ENCODE data around the gene SENP5. TPM values are rescaled to one million over a fixed set of nuclear protein-coding genes. Genes with fewer than 3 reads are reported as not detected.
"Not testable (repeated sequence)": the region's sequence is repeated elsewhere in the genome, so short reads cannot be mapped to it uniquely, and the experiment has no call there.

The SENP5 gene
- total and polyA plus RNA-seq, 9 of the 15 experiments (the other 6 are each of a cell fraction or from before 2014, with no cell fraction given), result 18.3 to 59.7 (median 35.8) TPM

DNA sequence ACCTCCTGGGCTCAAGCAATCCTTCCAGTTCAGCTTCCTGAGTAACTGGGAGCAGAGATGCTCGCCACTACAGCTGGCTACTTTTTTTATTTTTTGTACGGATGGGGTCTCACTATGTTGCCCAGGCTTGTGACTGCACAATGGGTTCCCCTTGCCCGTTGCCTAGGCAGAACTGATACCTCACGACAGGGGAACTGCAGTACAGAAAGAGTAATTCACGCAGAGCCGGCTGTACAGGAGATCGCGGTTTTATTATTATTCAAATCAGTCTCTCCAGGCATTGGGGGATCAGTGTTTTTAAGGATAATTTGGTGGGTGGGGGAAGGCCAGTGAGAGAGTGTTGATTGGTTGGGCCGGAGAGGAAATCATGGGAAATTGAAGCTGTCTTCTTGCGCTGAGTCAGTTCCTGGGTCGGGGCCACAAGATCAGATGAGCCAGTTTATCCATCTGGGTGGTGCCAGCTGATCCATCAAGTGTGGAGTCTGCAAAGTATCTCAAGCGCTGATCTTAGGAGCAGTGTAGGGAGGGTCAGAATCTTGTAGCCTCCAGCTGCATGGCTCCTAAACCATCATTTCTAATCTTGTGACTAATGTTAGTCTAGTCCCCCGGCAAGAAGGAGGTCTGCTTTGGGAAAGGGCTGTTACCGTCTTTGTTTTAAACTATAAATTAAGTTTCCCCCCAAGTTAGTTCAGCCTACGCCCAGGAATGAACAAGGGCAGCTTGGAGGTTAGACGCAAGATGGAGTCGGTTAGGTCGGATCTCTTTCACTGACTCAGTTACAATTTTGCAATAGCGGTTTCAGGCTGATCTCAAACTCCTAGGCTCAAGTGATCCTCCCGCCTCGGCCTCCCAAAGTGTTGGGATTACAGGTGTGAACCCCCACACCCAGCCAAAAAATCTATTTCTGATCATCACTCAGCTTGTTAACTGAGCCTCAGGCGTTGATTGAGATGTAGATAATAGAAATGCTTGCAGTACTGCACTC is 23.2 kb upstream of the SENP5 start (continued):
- TF ChIP-seq ZNF583 (CRISPR knock-in tag; IDR thresholded peaks at IDR 0.05) (0 out of 2 replicates have a peak, but pooled peaks have one; percentile 36), ZNF311 (CRISPR knock-in tag; IDR thresholded peaks at IDR 0.05) (0 out of 2 replicates have a peak, but pooled peaks have one; percentile 56), ZNF589 (CRISPR knock-in tag; IDR thresholded peaks at IDR 0.05; ENCODE audit: low read depth) (0 out of 2 replicates have a peak, but pooled peaks have one; percentile 34), HDAC8 (tag; IDR thresholded peaks at IDR 0.05) (0 out of 2 replicates have a peak, but pooled peaks have one; percentile 29), E2F3 (CRISPR knock-in tag; IDR thresholded peaks at IDR 0.05) (0 out of 2 replicates have a peak, but pooled peaks have one; percentile 25), ZBTB17 (CRISPR knock-in tag; IDR thresholded peaks at IDR 0.05) (0 out of 2 replicates have a peak, but pooled peaks have one; percentile 19), ZNF79 (CRISPR knock-in tag; IDR thresholded peaks at IDR 0.05; ENCODE audit: low read depth) (peak; percentile 50; the same call in 1 of the 2 replicates), PTRF (tag; IDR thresholded peaks at IDR 0.05) (peak; percentile 56; the same call in 1 of the 2 replicates), C11orf30 (IDR thresholded peaks at IDR 0.05; ENCODE audit: low read depth) (0 out of 2 replicates have a peak, but pooled peaks have one; percentile 31), NFIC (IDR thresholded peaks at IDR 0.05) (peak; percentile 7; the same call in 1 of the 2 replicates), KLF6 (CRISPR knock-in tag; IDR thresholded peaks at IDR 0.05; ENCODE audit: borderline replicate concordance) (peak; percentile 44; the same call in 1 of the 2 replicates), DACH1 (IDR thresholded peaks at IDR 0.05; ENCODE audit: partially characterized antibody) (peak; percentile 86), CC2D1A (IDR thresholded peaks at IDR 0.05) (peak; percentile 42; the same call in 1 of the 2 replicates), BCOR (IDR thresholded peaks at IDR 0.05) (peak; percentile 86), TOE1 (IDR thresholded peaks at IDR 0.05; ENCODE audit: borderline replicate concordance) (0 out of 2 replicates have a peak, but pooled peaks have one; percentile 20), KDM1A (IDR thresholded peaks at IDR 0.05) (peak; percentile 60 to 62; a peak in 2 of 4 replicates), HDAC2 (IDR thresholded peaks at IDR 0.05) (peak; percentile 46; the same call in 1 of the 2 replicates), ELF4 (CRISPR knock-in tag; IDR thresholded peaks at IDR 0.05) (0 out of 2 replicates have a peak, but pooled peaks have one; percentile 57), RBM25 (IDR thresholded peaks at IDR 0.05; ENCODE audit: low read depth, low read length, severe bottlenecking) (peak; percentile 62), NFE2 (IDR thresholded peaks at IDR 0.05; ENCODE audit: low read depth) (0 out of 2 replicates have a peak, but pooled peaks have one; percentile 25), JUND (tag; IDR thresholded peaks at IDR 0.05; ENCODE audit: borderline replicate concordance, low read depth, low read length) (0 out of 3 replicates have a peak, but pooled peaks have one; percentile 4)
- TF ChIP-seq, protein P1, sequence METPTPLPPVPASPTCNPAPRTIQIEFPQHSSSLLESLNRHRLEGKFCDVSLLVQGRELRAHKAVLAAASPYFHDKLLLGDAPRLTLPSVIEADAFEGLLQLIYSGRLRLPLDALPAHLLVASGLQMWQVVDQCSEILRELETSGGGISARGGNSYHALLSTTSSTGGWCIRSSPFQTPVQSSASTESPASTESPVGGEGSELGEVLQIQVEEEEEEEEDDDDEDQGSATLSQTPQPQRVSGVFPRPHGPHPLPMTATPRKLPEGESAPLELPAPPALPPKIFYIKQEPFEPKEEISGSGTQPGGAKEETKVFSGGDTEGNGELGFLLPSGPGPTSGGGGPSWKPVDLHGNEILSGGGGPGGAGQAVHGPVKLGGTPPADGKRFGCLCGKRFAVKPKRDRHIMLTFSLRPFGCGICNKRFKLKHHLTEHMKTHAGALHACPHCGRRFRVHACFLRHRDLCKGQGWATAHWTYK (CRISPR knock-in tag; IDR thresholded peaks at IDR 0.05), result 0 out of 2 replicates have a peak, but pooled peaks have one; percentile 57
- TF ChIP-seq, protein P2, sequence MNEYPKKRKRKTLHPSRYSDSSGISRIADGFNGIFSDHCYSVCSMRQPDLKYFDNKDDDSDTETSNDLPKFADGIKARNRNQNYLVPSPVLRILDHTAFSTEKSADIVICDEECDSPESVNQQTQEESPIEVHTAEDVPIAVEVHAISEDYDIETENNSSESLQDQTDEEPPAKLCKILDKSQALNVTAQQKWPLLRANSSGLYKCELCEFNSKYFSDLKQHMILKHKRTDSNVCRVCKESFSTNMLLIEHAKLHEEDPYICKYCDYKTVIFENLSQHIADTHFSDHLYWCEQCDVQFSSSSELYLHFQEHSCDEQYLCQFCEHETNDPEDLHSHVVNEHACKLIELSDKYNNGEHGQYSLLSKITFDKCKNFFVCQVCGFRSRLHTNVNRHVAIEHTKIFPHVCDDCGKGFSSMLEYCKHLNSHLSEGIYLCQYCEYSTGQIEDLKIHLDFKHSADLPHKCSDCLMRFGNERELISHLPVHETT (CRISPR knock-in tag; conservative IDR thresholded peaks at IDR 0.05 in 1 of 2, IDR thresholded peaks at IDR 0.05 in 1 of 2), result 0 out of 4 replicates have a peak, but pooled peaks of 1 of the 2 experiments have one; percentile 34
- TF ChIP-seq TOE1 (CRISPR knock-in tag; IDR thresholded peaks at IDR 0.05; ENCODE audit: borderline replicate concordance, low read depth); JUND (IDR thresholded peaks at IDR 0.05; ENCODE audit: borderline replicate concordance, low read depth, low read length): not testable (repeated sequence)

Measured in K562 (cell line).